ENCODE measurements around the gene SLC35F4. TPM values are rescaled to one million over a fixed set of nuclear protein-coding genes. Genes with fewer than 3 reads are reported as not detected.

SLC35F4 gene
- total RNA-seq, 1 experiment from 2014 or later, result not detected

GRCh38 chr14:57854571-57854970 lies 11.3 kb downstream of the SLC35F4 start:
- no peak overlapping the region for H2BK12ac ChIP-seq (ENCODE audit: insufficient read length, low read depth, low read length)
- no peaks in the 10 kb centered on the region for H3K23me2 ChIP-seq (ENCODE audit: insufficient read length, low read depth, low read length, poor library complexity, severe bottlenecking)
- no peak overlapping the region for H3K23ac ChIP-seq (ENCODE audit: insufficient read length, low read depth, low read length)
- Mint-ChIP-seq H3K4me1 (no peaks in the 10 kb centered on the region), H3K9me3 (no peaks in the 10 kb centered on the region), H3K4me3 (no peak overlapping the region), H3K27ac (no peak overlapping the region), H3K27me3 (ENCODE audit: low read depth) (no peaks in the 10 kb centered on the region), H3K36me3 (ENCODE audit: insufficient read depth in 1 of 3, low read depth in 3 of 3) (no peaks in the 10 kb centered on the region)
- no peak overlapping the region for H3T11ph ChIP-seq (ENCODE audit: low read length)
- H4K5ac ChIP-seq (ENCODE audit: insufficient read length, low read depth, low read length), result no peak overlapping the region
- no peak overlapping the region for H2BK20ac ChIP-seq (ENCODE audit: low read depth, low read length, poor library complexity, severe bottlenecking)
- H3K9ac ChIP-seq (ENCODE audit: extremely low read depth, insufficient read length, low read length), result no peak overlapping the region
- H4K91ac ChIP-seq (ENCODE audit: insufficient read length, low read depth, low read length), result no peak overlapping the region
- no peaks in the 10 kb centered on the region for H3K4me1 ChIP-seq (ENCODE audit: insufficient read depth, low read length)
- H3K79me2 ChIP-seq (ENCODE audit: insufficient read depth, low read length), result no peaks in the 10 kb centered on the region
- H2BK120ac ChIP-seq (ENCODE audit: low read depth, low read length, poor library complexity, severe bottlenecking), result no peak overlapping the region
- no CpG with 5 or more reads among the region's 2 CpGs for WGBS (ENCODE audit: extremely low coverage, insufficient read length, low lambda C conversion rate)
- H2BK5ac ChIP-seq (ENCODE audit: insufficient read length, low read length), result no peak overlapping the region
- no peak overlapping the region for H3K18ac ChIP-seq (ENCODE audit: insufficient read length, low read depth, low read length)
- no peak overlapping the region for H2AK5ac ChIP-seq (ENCODE audit: insufficient read length, low read length)
- no peak for TF ChIP-seq CTCF (conservative IDR thresholded peaks at IDR 0.05)
- no peaks in the 10 kb centered on the region for H3K79me1 ChIP-seq (ENCODE audit: insufficient read depth, low read depth, low read length, poor library complexity, severe bottlenecking)
- H4K20me1 ChIP-seq (ENCODE audit: control insufficient read depth, insufficient read depth, insufficient read length), result no peaks in the 10 kb centered on the region
- no peak overlapping the region for H3K4me2 ChIP-seq (ENCODE audit: insufficient read depth, insufficient read length, low read length)
- H4K8ac ChIP-seq (replicated peaks; ENCODE audit: insufficient read length, low read depth, low read length), result no peak overlapping the region
- no peaks in the 10 kb centered on the region for H3K27me3 ChIP-seq (ENCODE audit: insufficient read depth, low read length)
- H2AFZ ChIP-seq (ENCODE audit: low read length), result no peak overlapping the region
- no peak overlapping the region for H3K56ac ChIP-seq (ENCODE audit: insufficient read length, low read depth, low read length)
- no peak overlapping the region for H2BK15ac ChIP-seq (ENCODE audit: low read depth, low read length)
- H3K9me3 ChIP-seq (ENCODE audit: control insufficient read depth, low read depth, low read length), result no peaks in the 10 kb centered on the region
- no peak for DNase-seq
- no peak overlapping the region for H3K4ac ChIP-seq (ENCODE audit: low read depth, low read length)
- no peak overlapping the region for H3K27ac ChIP-seq (ENCODE audit: insufficient read length, low read depth, low read length)
- no peak overlapping the region for H3K14ac ChIP-seq (ENCODE audit: insufficient read depth, low read length)
